GM20000 (cell line): ENCODE data around the gene ACE.
A peak's percentile ranks its signal among the peaks of the same experiment; 100 is the strongest.

ENCODE experiments used
- DNase-seq: peaks from one replicate; pipeline ENCODE4 v3.0.0; 2012; ENCODE audit warnings: low spot score
- TF ChIP-seq, protein P1 (sequence below): IDR thresholded peaks from 2 replicates; pipeline ENCODE4 v1.5.1; 2012; ENCODE audit warnings: mild to moderate bottlenecking, control low read depth; ENCODE audit errors: extremely low read depth, missing control alignments

The ACE gene

DNA sequence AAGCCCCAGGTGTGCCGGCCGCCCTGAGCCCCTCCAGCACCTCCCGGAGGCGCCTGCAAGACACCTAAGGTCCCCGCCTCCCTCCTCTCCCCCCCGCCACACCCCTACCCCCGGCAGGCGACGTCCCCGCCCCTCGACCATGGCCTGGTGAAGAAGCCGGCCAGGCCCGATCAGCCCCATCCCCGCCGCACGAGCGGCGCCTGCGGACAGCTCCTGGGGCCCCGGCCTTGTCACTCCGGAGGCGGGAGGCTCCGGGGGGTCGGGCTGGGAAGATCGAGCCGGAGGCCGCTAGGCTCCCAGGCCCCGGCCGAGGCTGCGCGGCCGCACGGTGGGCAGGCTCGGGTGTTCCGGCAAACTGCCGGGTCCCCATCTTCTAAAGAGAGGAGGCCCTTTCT, 405 bp upstream of the ACE start:
- TF ChIP-seq, protein P1, sequence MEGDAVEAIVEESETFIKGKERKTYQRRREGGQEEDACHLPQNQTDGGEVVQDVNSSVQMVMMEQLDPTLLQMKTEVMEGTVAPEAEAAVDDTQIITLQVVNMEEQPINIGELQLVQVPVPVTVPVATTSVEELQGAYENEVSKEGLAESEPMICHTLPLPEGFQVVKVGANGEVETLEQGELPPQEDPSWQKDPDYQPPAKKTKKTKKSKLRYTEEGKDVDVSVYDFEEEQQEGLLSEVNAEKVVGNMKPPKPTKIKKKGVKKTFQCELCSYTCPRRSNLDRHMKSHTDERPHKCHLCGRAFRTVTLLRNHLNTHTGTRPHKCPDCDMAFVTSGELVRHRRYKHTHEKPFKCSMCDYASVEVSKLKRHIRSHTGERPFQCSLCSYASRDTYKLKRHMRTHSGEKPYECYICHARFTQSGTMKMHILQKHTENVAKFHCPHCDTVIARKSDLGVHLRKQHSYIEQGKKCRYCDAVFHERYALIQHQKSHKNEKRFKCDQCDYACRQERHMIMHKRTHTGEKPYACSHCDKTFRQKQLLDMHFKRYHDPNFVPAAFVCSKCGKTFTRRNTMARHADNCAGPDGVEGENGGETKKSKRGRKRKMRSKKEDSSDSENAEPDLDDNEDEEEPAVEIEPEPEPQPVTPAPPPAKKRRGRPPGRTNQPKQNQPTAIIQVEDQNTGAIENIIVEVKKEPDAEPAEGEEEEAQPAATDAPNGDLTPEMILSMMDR = no peak
- peak; percentile 58 for DNase-seq

DNA sequence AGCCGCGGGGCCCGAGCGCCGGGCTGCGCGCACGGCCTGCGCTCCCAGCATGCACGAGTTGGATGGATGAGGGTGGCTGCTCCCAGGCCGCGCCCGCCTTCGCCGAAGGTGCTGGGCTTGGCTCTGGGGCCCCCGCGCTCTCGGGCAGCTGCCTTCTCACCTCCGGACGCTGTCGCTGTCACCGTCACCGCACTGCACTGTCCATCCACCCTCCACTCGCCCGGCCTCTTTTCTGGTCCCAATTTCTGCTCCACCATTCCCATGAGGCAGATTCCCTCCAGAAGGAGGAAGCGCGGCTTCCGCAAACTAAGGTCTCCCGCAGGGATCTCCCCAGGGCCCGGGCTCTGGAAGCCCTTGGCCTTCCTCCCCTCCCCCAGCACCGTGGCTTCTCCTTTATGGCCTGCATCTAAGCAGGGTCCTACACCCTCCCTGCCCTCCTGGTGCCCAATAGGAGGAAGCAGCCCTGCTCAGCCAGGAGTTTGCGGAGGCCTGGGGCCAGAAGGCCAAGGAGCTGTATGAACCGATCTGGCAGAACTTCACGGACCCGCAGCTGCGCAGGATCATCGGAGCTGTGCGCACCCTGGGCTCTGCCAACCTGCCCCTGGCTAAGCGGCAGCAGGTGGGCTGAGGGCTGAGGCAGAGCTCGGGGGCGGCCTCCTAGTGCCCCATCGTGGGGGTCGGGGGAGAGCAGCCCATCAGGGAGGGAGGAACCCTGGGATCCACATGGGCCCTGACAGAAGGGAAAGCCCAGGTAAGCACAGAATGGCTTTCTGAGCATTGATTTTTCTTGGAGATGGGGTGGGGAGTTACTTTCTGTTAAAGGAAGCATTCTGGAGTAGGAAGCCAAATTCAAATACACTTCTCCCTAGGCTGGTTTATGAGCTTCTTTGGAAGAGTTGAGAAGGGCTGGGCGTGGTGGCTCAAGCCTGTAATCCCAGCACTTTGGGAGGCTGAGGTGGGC, 899 bp downstream of the ACE start:
- TF ChIP-seq, protein P1 = no peak
- peak; percentile 47 for DNase-seq

DNA sequence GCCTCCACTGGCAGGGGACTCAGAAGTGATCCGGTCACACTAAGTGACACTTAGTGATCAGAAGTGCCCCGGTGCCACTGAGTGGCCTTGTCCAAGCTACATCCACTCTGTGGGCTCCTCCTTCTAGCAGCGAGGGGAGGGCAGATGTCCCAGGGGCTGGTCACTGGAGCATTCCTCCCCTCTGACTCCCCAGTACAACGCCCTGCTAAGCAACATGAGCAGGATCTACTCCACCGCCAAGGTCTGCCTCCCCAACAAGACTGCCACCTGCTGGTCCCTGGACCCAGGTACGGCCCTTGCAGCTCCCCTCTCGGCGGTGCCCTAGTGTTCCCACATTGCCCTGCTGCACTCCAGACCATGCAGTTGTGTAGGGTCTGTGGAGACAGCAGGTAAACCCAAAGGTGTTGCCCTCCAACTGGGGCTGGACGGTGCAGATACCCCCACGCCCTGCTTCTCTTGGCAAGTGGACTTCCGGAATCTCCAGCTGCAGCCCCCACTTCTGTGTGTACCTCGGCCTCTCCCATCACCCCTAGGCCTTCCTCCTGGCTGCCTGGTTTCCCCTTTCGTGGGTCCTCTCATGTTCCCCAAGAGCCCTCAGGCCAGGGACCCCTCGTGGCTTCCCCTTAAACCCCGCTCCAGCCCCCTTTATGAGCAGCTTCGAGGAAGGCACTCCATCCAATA, 2.1 kb downstream of the ACE start:
- TF ChIP-seq, protein P1 = peak; percentile 93
- peak; percentile 94 for DNase-seq

DNA sequence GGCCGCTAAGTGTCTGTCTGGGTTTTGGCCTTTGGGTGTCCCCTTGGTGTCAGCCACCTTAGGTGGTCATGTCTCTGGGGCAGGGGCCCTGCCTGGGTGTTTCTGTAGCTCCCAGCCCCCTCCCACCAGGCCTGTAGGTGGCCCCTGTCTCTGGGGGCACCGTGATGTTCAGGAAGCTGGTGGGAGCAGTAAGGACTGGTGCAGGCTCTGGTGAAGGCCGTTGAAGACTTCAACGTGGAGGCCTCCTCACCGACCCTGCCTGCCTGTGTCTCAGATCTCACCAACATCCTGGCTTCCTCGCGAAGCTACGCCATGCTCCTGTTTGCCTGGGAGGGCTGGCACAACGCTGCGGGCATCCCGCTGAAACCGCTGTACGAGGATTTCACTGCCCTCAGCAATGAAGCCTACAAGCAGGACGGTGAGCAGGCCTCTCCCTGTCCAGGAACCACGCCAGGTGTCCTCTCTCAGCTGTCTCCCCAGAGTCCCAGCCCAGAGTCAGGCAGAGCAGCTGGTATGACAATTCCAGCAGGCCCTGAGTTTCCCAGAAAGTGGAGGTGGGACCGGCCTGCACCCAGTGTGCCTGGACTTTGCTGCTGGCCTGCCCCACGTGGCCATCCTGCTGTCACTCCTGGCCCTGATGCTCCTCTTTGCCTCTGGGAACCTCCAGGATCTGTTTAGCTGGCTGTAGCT, 2.8 kb downstream of the ACE start:
- DNase-seq = no peak

DNA sequence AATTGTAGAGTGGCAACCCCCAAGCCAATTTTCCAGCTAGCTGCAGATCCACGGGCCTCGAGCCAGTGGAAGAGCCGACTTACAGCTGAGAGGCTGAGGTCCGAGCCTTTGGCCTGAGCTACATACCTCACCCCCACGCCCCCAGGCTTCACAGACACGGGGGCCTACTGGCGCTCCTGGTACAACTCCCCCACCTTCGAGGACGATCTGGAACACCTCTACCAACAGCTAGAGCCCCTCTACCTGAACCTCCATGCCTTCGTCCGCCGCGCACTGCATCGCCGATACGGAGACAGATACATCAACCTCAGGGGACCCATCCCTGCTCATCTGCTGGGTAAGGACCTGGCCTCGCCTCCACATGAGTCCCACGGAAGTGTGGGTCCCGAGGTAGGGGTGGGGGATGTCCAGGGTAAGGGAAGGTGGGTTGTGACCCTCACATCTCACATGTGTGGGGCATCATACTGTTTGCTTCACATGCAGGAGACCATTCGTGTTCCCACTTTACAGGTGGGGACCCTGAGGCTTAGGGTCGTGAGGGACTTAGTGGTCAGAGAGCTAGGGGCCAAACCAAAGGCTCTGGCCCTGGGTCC, 3.4 kb downstream of the ACE start:
- TF ChIP-seq, protein P1 = no peak
- DNase-seq = no peak

More for the DNA sequence above, 2.8 kb downstream of the ACE start:
- TF ChIP-seq, protein P1 = no peak

DNA sequence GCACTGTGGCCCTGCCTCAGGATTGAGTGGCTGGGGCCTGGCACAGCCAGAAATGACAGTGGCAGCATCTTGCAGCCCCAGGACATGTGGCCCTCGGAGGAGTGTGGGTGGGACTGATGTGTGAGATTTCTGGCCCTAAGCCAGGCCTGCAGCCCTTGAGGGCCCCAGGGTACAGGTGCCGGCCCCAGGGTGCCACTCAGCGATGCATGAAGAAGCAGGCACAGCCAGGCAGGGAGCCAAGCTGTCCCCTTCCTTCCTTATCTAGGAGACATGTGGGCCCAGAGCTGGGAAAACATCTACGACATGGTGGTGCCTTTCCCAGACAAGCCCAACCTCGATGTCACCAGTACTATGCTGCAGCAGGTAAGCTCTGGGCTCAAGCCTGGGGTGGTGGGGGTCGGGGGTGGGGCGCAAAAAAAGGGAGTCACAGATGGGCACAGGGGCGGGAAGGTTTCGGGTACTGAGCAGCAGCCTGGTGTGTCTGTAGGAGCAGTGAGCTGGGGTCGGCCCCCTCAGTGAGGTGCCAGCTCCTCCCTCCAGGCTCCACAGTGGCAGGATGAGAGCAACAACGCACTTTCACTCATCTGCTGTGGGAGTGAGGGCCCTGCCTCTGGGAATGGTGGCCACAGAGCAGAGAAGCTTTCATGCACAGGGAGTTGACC, 4.1 kb downstream of the ACE start:
- TF ChIP-seq, protein P1 = no peak
- no peak for DNase-seq
